IMR-90 (cell line): Measurements from ENCODE around the gene PVALEF. TPM values are rescaled to one million over a fixed set of nuclear protein-coding genes. Genes with fewer than 3 reads are reported as not detected.

Source experiments
- ATAC-seq: fragments of 200-7000 bp; cut with Tn5 transposase; 2 replicates; pipeline ENCODE4 v1.9.1; 2020; ENCODE audit warnings: low read depth, mild to moderate bottlenecking, moderate library complexity
- BruUV-seq: library from RNA; stranded (reverse); fragments of 400-500 nt; replicated peaks from 2 replicates; lab custom pipeline; 2021; lab: Mats Ljungman, UMichigan
- CTCF ChIA-PET: fragments of 300-600 bp; formaldehyde crosslinking; extraction: SDS; loops from one replicate; lab custom pipeline; 2021; ENCODE audit warnings: antibody characterized with exemption; lab: Yijun Ruan, JAX
- POLR2A ChIA-PET: fragments of 300-600 bp; sonication (Branson Sonifier 250); formaldehyde crosslinking; loops from one replicate; lab custom pipeline; 2022; ENCODE audit warnings: antibody characterized with exemption; ENCODE audit not compliant: unreplicated experiment; lab: Charles Lee
- DNase-seq: peaks from one replicate; pipeline ENCODE4 v3.0.0; 2013
- H2AFZ ChIP-seq: replicated peaks from 2 replicates; pipeline ENCODE3; 2013; ENCODE audit warnings: low read length, mild to moderate bottlenecking; ENCODE audit not compliant: poor library complexity
- H2AK5ac ChIP-seq: 2 replicates; pipeline ENCODE4 v1.6.1; 2013; ENCODE audit warnings: low read depth, low read length, inconsistent platforms
- H2AK9ac ChIP-seq: replicated peaks from 2 replicates; pipeline ENCODE3; 2013; ENCODE audit warnings: mild to moderate bottlenecking, low read depth, low read length, moderate library complexity; ENCODE audit not compliant: poor library complexity
- H2BK120ac ChIP-seq: 2 replicates; pipeline ENCODE4 v1.6.1; 2013; ENCODE audit warnings: low read depth, low read length, inconsistent platforms
- H2BK15ac ChIP-seq: 3 replicates; pipeline ENCODE4 v1.6.1; 2013; ENCODE audit warnings: low read depth, low read length, inconsistent platforms
- H2BK20ac ChIP-seq: 2 replicates; pipeline ENCODE4 v1.6.1; 2013; ENCODE audit warnings: low read depth, mild to moderate bottlenecking, inconsistent platforms, low read length, moderate library complexity
- H2BK5ac ChIP-seq: 2 replicates; pipeline ENCODE4 v1.6.1; 2013; ENCODE audit warnings: mild to moderate bottlenecking, low read depth, low read length, inconsistent platforms; ENCODE audit not compliant: poor library complexity, severe bottlenecking
- H3K14ac ChIP-seq: replicated peaks from 2 replicates; pipeline ENCODE4 v1.6.1; 2013; ENCODE audit warnings: low read depth, low read length, inconsistent platforms
- H3K18ac ChIP-seq: 2 replicates; pipeline ENCODE4 v1.6.1; 2013; ENCODE audit warnings: low read depth, low read length, control low read depth
- H3K23ac ChIP-seq: 2 replicates; pipeline ENCODE4 v1.6.1; 2013; ENCODE audit warnings: low read depth, low read length, inconsistent platforms
- H3K27ac ChIP-seq: 2 replicates; pipeline ENCODE4 v1.5.1; 2013; ENCODE audit warnings: mild to moderate bottlenecking, control low read depth, low read length; ENCODE audit not compliant: insufficient read depth
- H3K27me3 ChIP-seq: 2 replicates; pipeline ENCODE4 v1.6.1; 2013; ENCODE audit warnings: low read length; ENCODE audit not compliant: control insufficient read depth, insufficient read depth
- H3K36me3 ChIP-seq: 2 replicates; pipeline ENCODE4 v1.6.1; 2013; ENCODE audit warnings: low read length, mixed read lengths; ENCODE audit not compliant: control insufficient read depth, insufficient read depth
- H3K4ac ChIP-seq: 2 replicates; pipeline ENCODE4 v1.6.1; 2013; ENCODE audit warnings: low read depth, low read length, inconsistent platforms
- H3K4me1 ChIP-seq: 2 replicates; pipeline ENCODE4 v1.6.1; 2013; ENCODE audit warnings: low read length, mixed read lengths; ENCODE audit not compliant: control insufficient read depth, insufficient read depth
- H3K4me2 ChIP-seq: 2 replicates; pipeline ENCODE4 v1.6.1; 2013; ENCODE audit warnings: low read depth, mild to moderate bottlenecking, control low read depth, low read length, moderate library complexity
- H3K4me3 ChIP-seq: 2 replicates; pipeline ENCODE4 v1.5.1; 2013; ENCODE audit warnings: low read depth, mild to moderate bottlenecking, control low read depth, low read length, moderate library complexity; ENCODE audit not compliant: insufficient read depth
- H3K56ac ChIP-seq: 2 replicates; pipeline ENCODE4 v1.6.1; 2013; ENCODE audit warnings: low read length, inconsistent platforms; ENCODE audit not compliant: insufficient read depth; ENCODE audit errors: extremely low read depth
- H3K79me1 ChIP-seq, 2 experiments: 2 replicates each; pipeline ENCODE4 v1.6.1; 2013; ENCODE audit warnings: low read length in 2 of 2, inconsistent platforms in 1 of 2, low read depth in 1 of 2
- H3K9ac ChIP-seq: 2 replicates; pipeline ENCODE4 v1.6.1; 2013; ENCODE audit warnings: low read depth, low read length, control low read depth
- H3K9me1 ChIP-seq: 2 replicates; pipeline ENCODE4 v1.6.1; 2013; ENCODE audit warnings: low read length, inconsistent platforms; ENCODE audit not compliant: insufficient read depth
- H3K9me3 ChIP-seq: 2 replicates; pipeline ENCODE4 v1.6.1; 2013; ENCODE audit warnings: low read length; ENCODE audit not compliant: control insufficient read depth, insufficient read depth
- H4K20me1 ChIP-seq: 2 replicates; pipeline ENCODE4 v1.6.1; 2013; ENCODE audit warnings: low read length, inconsistent platforms; ENCODE audit not compliant: insufficient read depth
- H4K5ac ChIP-seq: 2 replicates; pipeline ENCODE4 v1.6.1; 2013; ENCODE audit warnings: mild to moderate bottlenecking, low read depth, low read length, control low read depth
- H4K8ac ChIP-seq, 2 experiments: 2 replicates each; pipeline ENCODE4 v1.6.1; 2013; ENCODE audit warnings: low read depth in 2 of 2, low read length in 2 of 2, control low read depth in 1 of 2, inconsistent platforms in 1 of 2
- H4K91ac ChIP-seq: 2 replicates; pipeline ENCODE4 v1.6.1; 2013; ENCODE audit warnings: low read depth, low read length, inconsistent platforms; ENCODE audit not compliant: insufficient read depth
- CEBPB ChIP-seq: IDR thresholded peaks from 2 replicates; pipeline ENCODE4 v1.6.1; 2012; ENCODE audit warnings: low read depth, low read length, improper control_type of control experiment
- FOS ChIP-seq: fragments of 150-350 bp; IDR thresholded peaks from 2 replicates; pipeline ENCODE4 v1.6.1; 2016; ENCODE audit warnings: low read depth, low read length
- MXI1 ChIP-seq: IDR thresholded peaks from 2 replicates; pipeline ENCODE4 v1.6.1; 2012; ENCODE audit warnings: low read depth, mild to moderate bottlenecking, low read length, moderate library complexity, borderline replicate concordance
- NFE2L2 ChIP-seq: fragments of 150-350 bp; IDR thresholded peaks from 2 replicates; pipeline ENCODE4 v1.6.1; 2016; ENCODE audit warnings: low read depth, mild to moderate bottlenecking, low read length
- SMC3 ChIP-seq: fragments of 150-350 bp; IDR thresholded peaks from 2 replicates; pipeline ENCODE4 v1.6.1; 2016; ENCODE audit warnings: low read depth, mild to moderate bottlenecking, antibody characterized with exemption, low read length, moderate library complexity
- WGBS, 2 experiments: methylation state at CpG; one replicate each; pipeline versions ENCODE4 v1.1.5 to v1.1.7; 2013; ENCODE audit warnings: missing lambda C conversion rate in 2 of 2; ENCODE audit not compliant: insufficient read length in 1 of 2; ENCODE audit errors: extremely low coverage in 2 of 2; 5-methylcytosine and 5-hydroxymethylcytosine counted together
- dilution Hi-C: fragments of 300-500 bp; cut with HindIII; formaldehyde crosslinking; loops from one replicate; pipeline ENCODE4 v1.14.3; 2018; ENCODE audit warnings: low sequenced_read_pairs; ENCODE audit not compliant: unreplicated experiment
- in situ Hi-C: fragments of 300-500 bp; cut with MboI; formaldehyde crosslinking; loops from 3 replicates; pipeline ENCODE4 v1.14.3; 2019; ENCODE audit warnings: low sequenced_read_pairs, inconsistent platforms, mixed read lengths
- intact Hi-C: fragments of 100-400 bp; cut with micrococcal nuclease; formaldehyde crosslinking; loops from 2 replicates; pipeline ENCODE4 v1.10.0; 2022
- polyA plus RNA-seq, 3 experiments: library from polyadenylated mRNA; depleted of rRNA; stranded (reverse); fragments of >200 nt; gene quantifications; 2 replicates each; pipeline ENCODE4 v1.2.3, GENCODE V29; 2012; ENCODE audit warnings: low replicate concordance in 1 of 3
- total RNA-seq: library from RNA; depleted of rRNA; stranded (reverse); fragments of >200 nt; gene quantifications from 2 replicates; pipeline ENCODE4 v1.2.3, GENCODE V29; 2012

PVALEF gene
- total and polyA plus RNA-seq, 2 of the 4 experiments (the other 2 are of a cell fraction), result not detected

DNA sequence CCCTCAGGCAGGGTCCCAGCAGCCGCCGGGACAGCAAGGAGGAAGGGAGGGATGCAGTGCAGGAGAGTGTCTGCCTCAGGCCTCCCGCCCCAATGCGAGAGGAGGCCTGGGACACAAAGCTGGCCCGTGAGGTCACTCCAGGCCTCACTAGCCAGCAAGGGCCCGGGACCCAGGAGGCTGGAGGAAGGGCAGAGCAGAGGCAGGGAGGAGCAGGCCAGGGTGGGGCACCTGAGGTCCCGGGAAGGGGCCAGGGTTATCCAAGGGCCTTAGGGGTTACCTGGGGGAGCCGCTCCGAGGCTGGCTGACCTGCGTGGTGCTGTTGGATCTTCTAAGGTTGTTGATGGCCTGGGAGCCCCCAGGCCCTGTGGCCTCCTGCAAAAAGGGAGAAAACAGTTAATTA is 43.3 kb downstream of the PVALEF start:
- no peaks in the 10 kb centered on the region for H3K9me3 ChIP-seq
- DNase-seq (no peak), ATAC-seq (no peak)
- no peak overlapping the region for H2BK20ac ChIP-seq
- H3K4me1 ChIP-seq, result no peaks in the 10 kb centered on the region
- no peaks in the 10 kb centered on the region; a peak in 1 of 4 replicates for H3K79me1 ChIP-seq
- H3K4me3 ChIP-seq, result no peak overlapping the region
- POLR2A ChIA-PET, result no interaction called here
- H3K4ac ChIP-seq, result no peak overlapping the region
- H2AK9ac ChIP-seq, result no peak overlapping the region
- WGBS, 2 experiments, result 94% methylated on average over 6 of the region's 10 CpGs; no CpG with 5 or more reads in 1 of the 2 experiments
- H3K14ac ChIP-seq, result no peak overlapping the region
- 0 out of 2 replicates have a peak, but pooled peaks cover 6% of the 10 kb centered on the region for H3K9me1 ChIP-seq
- H4K5ac ChIP-seq, result no peak overlapping the region
- H4K8ac ChIP-seq, result no peak overlapping the region
- H3K18ac ChIP-seq, result no peak overlapping the region
- intact Hi-C loops (no loop called here), in situ Hi-C loops (no loop called here), dilution Hi-C loops (no loop called here)
- TF ChIP-seq FOS (no peak), SMC3 (no peak), MXI1 (no peak), CEBPB (no peak), NFE2L2 (no peak)
- no peak overlapping the region for H2BK5ac ChIP-seq
- no TSS peak for BruUV-seq
- H3K27me3 ChIP-seq, result no peaks in the 10 kb centered on the region
- peaks cover 3% of the 10 kb centered on the region; the same call in 1 of the 2 replicates for H3K36me3 ChIP-seq
- no peak overlapping the region for H2AK5ac ChIP-seq
- no peak overlapping the region for H4K91ac ChIP-seq
- H3K4me2 ChIP-seq, result no peak overlapping the region
- no peak overlapping the region for H2BK120ac ChIP-seq
- H4K20me1 ChIP-seq, result peaks cover 5% of the 10 kb centered on the region; the same call in 1 of the 2 replicates
- no peak overlapping the region for H2BK15ac ChIP-seq
- H3K27ac ChIP-seq, result no peak overlapping the region
- no peak overlapping the region for H2AFZ ChIP-seq
- no peak overlapping the region for H3K23ac ChIP-seq
- no peak overlapping the region for H3K56ac ChIP-seq
- CTCF ChIA-PET, result no interaction called here
- no peak overlapping the region for H3K9ac ChIP-seq
